HTERT RPE-1 (cell line): ENCODE results near the gene PTGER1.

ENCODE experiments used
- in situ Hi-C: fragments of 300-500 bp; cut with MboI; formaldehyde crosslinking; loops from 4 replicates; pipeline ENCODE4 v1.14.3; 2020; ENCODE audit warnings: low sequenced_read_pairs

PTGER1 gene

DNA sequence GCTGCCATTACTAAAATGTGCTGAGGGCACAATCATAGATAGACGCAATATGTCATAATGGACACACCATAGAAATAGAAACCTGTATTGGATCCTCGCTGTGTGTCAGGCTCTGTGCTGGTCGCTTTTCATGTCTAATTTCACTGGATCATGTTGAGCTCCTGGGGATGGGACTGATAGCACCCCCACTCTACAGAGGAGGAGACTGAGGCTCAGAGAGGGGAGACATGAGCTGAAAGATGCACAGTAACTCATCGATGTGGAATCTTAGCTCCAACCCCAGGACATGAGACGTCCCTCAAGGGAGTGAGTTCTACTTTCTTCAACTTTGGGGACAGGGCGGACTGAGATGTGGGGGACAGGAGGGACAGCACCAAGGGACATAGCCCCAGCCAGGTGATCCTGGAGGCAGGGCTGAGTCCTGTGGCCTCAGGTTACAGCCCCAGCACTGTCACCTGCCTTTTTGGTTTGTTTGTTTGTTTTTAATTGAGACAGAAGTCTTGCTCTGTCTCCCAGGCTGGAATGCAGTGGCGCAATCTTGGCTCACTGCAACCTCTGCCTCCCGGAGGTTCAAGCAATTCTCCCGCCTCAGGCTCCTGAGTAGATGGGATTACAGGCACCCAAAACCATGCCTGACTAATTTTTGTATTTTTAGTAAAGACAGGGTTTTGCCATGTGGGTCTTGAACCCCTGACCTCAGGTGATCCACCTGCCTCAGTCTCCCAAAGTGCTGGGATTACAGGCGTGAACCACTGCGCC is 27.4 kb upstream of the PTGER1 start:
- in situ Hi-C loops, result no loop called here

DNA sequence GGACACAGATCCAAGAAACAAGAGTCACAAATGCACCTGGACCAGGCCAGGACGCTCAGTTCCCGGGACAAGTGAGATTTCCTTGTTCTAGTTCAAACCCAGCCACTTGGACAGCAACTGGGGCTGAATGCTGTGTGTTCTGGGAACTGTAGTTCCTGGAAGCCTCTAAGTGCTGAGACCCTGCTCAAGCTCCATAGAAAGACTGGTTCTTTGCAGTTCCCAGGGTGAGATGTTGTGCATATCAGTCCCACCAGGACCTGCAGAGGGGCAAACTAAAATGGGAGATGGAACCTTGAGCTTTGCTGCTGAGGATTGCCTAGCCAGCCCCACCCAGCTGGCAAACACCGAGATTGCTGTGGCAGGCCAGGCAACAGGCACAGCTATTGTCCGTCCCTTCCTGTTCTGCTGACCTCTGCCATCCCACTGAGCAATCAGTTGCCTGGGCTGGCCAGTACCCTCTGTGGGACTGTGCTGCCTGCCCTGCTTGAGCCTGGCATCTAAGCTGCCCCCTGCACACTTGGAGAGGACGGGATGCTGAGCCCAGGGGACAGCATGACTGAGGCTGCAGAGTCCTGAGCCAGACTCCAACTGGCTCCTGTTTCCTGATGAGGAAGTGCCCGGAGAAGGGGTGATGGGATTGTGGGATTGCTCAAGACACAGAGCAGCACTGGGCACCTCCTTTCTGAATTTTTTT is 22.2 kb upstream of the PTGER1 start:
- in situ Hi-C loops, result no loop called here

DNA sequence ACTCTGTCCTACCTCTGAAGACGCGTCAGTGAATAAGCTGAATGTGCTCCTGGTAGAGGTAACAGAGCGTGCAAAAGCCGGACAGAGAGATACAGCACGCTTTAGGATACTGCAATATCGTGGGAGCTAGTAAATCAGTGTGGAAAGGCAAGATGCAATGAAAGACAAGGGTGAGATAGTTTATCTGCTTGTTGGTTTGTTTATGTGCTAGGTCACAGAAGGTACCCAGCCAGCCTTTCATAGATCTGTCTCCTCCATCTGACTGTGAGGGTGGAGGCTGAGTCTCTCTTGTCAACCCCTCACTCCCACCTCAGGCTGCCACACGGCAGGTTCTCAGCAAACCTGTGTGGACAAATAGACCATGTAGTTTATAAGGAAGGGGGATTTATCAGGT is 21.7 kb upstream of the PTGER1 start:
- in situ Hi-C loops, result no loop called here

DNA sequence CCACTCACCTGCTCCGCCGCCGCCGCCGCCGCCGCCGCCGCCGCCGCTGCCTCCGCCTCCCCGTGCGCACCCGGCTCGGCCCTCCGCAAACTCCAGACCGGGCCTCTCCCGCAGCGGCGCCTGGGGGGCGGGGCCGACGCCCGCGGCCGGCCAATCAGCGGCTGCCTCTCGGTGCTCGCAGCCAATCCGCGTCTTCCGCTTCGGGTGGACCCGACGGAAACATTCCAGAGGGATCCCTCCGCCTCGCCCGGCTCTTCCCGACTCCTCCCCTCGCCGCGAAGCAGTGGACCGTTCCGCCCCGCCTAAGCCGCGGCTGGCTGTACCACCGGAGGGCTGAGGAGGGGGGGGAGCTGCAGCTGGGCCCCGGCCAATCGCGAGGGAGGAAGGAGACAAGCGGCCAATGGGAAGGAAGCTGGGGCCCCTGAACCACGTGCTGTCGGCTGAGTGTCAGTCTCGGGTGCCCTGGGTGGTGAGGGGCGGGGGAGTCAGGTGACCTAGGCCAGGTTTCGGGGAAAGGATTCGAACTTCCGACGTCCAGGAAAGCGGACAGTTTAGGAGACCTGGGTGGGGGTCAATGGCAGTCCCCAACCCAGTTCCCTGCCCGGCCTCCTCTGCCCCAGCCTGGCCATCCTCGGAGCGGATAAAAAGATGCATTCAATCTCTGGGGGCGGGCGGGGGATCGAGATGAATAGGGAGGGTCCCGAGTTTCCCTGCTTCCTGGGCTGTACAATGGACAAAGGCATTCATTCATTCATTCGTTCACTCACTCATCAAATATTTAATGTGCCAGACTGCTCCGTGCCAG is 21.1 kb upstream of the PTGER1 start, which contains the start of gene GIPC1:
GIPC1 (minus strand) TSS at position 99 of the 805 bp plus-strand sequence. CDS start 13,151 bp downstream, outside the sequence.
- in situ Hi-C loops, result no loop called here

DNA sequence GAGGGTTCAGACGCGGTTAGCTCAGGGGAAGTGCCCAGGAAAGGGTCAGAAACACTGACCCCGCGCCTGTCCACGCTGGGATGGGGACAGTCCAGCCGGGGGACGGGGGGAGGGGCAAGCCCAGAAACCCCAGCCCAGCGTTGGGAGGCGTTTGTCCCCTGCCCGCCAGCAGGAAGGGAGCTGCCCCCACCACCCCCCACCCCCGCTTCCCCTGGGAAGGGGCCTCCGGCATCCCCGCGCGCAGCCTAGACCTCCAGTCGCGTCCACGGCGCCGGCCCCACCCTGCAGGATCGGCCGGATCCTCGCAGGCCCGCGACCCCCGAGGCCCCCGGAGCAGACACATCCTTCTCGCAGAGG is 20.5 kb upstream of the PTGER1 start:
- in situ Hi-C loops, result no loop called here

DNA sequence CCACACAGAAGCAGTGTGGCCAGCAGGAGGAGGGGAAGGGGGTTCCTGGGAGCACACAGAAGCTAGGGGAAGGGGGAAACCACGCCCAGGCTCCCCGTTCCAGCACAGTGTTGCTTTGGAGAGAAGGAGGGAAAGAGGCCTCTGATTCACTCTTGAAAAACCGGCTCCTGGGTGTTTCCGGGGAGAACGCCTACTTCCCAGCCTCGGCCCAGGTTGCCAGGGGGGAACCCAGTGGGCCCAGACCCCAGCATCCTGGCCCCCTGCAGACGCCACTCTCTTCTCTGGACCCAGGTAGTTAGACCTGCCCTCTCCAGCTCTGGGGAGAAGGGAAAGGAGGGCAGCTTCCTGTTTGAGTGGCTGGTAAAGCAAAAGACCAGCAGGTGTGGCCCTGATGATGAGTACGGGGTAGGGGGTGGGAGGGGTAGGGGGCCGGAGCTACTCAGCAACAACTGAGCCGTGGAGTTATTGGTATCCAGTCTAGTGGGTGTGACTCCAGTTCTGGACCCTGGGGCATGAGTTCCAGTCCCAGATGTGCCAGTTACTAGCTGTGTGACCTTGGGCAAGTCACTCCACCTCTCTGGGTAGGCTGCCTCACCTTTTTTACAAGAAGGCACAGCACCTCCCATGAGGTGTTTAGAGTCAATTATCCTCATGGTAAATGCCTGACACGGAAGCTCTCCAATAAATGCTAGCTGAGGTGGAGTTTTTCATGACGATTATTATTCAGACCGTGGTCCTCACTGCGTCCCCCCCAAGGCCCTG is 19.9 kb upstream of the PTGER1 start:
- in situ Hi-C loops, result no loop called here

DNA sequence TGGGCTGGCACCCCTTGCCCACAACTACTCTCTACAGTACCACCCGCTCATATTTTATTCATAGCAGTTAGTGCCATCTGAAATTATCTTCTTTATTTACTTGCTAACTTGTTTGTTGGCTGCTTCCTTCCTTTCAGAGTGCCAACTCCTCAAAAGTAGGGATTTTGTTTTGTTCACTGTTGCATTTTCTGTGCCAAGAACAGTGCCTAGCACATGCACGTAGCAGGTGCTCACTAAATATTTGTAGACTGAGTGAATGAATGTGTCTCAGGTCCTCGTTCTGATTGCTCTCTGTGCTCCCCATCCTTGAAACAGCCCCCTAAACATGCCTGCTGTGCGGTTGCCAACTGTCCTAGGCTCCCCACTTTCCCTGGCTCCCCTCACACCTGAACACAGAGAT is 19.3 kb upstream of the PTGER1 start:
- in situ Hi-C loops, result no loop called here

DNA sequence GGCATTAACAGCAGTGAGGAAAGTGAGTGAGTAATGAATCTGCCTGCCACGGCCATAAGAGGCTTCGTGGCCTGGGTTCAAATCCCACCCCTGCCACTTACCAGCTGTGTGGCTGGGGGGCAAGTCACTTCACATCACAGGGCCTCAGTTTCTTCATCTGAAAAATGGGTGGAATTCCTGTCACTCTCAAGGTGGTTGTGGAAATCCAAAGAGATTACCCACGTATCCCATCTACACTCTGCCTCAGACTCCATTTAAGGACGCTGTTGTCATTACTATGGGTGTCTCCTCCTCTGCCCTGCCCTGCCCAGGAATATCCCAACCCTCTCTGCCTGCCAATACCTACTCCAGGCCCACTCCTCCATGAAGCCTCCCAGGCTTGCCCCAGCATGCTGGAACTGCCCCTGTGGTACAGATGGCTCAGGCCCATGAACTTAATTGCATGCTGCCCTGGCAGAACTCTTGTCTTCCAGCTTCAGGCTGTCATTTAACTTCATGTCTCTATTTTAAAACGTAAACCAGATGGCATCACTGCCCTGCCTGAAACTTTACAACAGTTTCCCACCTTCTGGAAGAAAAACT is 17.7 kb upstream of the PTGER1 start:
- in situ Hi-C loops, result no loop called here

DNA sequence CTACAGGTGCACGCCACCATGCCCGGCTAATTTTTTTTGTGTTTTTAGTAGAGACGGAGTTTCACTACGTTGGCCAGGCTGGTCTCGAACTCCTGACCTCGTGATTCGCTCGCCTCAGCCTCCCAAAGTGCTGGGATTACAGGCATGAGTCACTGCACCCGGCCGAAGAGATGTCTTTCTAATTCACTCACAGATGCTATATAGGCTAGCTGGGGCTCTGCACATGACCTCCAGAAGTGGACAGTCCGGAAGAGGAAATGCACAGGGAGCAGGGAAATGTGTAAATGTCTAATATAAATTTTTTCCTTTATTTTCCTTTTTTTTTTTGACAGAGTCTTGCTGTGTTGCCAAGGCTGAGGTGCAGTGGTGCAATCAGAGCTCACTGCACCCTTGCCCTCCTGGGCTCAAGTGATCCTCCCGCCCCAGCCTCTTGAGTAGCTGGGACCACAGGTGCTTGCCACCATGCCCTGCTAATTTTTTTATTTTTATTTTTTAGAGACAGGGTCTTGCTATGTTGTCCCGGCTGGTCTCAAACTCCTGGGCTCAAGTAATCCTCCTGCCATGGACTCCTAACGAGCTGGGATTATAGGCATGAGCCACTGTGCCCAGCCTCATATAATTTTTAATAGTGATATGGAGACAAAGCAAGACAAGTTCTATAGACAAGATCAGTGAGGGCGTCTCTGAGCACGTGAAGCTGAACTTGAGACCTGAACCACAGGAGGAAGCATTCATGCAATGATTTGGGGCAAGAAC is 12.4 kb upstream of the PTGER1 start:
- in situ Hi-C loops, result no loop called here

DNA sequence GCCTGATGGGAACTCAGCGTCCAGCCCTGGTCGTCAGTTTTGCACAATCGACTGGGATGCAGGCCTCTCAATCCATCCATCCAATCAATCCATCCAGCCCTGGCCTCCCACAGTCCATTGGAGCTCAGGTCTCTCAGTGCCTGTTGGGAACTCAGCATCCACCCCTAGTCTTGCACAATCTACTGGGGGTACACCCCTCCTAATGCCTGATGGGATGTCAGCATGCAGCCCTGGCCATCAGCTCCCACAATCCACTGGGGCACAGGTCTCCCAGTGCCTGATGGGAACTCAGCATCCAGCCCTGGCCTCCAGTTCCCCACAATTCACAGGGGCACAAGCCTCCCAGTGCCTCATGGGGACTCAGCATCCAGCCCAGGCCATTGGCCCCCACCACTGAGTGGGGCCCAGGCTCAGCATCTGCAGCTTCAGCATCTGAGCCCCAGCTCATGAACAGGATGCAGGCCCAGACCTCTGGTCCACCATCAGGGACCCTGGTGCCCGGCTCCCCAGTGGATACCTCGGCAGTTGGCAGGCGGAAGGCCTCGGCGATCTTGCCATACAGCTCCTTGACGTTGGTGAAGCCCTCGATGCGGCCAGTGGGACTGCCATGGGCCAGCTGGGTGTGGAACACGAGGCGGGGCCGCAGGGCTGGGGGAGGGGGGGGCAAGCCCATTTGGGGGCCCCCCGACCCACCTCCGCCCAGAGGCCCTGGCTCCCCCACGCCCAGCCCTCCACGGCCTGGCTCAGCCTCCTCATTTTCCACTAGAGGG is 7.2 kb upstream of the PTGER1 start:
- in situ Hi-C loops, result no loop called here

DNA sequence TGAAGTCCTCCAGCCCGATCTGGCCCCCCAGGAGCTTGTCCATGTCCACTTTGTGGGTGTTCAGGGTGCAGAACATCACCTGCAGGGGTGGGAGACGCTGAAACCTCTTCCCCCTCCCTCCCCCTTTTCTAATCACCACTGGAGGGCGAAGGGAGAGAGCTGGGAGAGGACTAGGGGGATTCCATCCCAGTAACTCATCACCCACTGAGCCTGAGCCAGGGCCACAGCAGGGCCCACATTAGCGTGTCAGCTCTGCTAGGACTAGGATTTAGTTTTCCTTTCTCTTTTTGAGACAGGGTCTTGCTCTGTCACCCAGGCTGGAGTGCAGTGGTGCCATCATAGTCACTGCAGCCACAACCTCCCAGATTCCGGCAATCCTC is 5.5 kb upstream of the PTGER1 start:
- in situ Hi-C loops, result no loop called here

DNA sequence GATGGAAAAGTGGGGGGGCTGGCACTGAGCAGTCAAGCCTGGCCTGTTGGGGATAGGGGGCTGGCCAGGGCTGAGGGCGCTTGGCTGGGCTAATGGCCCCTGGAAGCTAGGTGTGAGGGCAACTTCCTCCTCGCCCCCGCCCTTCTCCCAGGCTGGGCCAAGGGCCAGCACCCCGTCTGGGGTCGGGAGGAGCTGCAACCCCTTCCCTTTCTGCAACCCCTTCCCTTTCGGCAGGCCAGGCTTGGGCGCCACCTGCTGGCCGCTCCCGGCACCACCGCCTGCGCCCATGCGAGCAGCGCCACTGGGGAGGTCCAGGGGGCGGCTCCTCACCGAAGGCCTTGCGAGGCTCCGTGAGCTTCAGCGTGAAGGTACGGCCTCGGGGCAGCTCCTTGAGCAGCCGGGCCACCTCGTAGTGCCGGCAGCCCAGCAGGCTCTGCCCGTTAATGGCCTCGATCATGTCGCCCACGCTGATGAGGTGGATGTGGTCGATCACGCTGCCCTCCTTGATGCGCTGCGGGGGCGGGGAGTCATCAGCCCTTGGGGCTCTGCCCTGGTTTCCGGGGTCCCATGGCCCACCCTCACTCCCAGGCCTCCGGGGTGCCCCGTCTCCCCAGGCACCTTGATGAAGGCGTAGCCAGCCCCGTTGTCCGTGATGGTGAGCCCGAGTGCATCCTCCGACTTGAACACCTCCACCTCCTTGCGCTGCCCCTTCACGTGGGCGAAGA is 5.0 kb upstream of the PTGER1 start:
- in situ Hi-C loops, result no loop called here

DNA sequence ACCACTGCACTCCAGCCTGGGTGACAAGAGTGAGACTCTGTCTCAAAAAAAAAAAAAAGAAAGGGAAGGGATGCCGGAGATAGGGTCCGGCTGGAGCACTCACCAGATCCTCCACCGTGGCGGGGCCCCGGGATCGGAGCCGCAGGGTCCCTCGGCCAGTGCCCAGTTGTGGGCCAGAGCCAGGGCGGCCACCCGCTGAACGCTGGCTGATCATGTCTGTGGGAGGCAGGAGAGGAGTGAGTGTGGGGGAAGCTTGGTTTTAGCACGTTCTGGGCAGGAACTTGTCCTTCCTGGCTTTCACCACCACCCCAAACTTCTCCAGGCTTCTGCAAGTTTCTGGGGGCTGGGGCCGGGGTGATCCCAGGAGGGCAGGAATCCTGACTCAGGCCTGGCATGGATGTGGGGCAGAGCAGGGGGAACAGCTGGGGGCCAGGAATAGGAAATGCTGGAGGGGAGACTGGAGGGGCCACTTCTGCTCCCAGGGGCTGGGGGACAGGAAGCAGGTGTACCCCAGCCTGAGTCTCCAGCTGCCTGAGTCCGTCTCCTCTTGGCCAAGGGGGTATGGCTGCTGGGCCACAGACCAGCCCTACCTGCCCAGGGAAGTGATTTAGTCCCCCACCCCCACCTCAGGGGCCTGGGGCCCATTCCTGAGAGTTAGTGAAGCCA is 4.3 kb upstream of the PTGER1 start:
- in situ Hi-C loops, result no loop called here

DNA sequence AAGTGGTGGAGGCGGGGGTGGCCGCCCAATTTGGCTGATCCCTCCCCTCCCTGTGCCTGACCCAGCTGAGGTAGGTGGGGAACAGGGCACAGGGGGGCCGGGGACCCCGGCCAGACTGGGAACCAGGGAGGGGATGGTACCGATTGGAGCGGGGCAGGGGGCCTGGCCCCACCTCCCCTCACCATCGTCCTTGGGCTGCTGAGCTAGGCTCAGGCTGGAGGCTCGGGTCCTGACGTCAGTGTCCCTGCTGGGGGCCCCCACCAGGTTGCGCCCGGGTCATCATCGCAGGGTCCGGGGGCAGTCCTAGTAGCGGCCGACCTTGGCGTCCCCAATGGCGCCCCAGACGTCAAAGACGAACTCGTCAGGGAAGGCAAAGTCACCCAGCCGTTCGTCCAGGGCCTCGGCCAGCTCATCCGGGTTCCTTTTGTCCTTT is 3.0 kb upstream of the PTGER1 start:
- in situ Hi-C loops, result no loop called here

DNA sequence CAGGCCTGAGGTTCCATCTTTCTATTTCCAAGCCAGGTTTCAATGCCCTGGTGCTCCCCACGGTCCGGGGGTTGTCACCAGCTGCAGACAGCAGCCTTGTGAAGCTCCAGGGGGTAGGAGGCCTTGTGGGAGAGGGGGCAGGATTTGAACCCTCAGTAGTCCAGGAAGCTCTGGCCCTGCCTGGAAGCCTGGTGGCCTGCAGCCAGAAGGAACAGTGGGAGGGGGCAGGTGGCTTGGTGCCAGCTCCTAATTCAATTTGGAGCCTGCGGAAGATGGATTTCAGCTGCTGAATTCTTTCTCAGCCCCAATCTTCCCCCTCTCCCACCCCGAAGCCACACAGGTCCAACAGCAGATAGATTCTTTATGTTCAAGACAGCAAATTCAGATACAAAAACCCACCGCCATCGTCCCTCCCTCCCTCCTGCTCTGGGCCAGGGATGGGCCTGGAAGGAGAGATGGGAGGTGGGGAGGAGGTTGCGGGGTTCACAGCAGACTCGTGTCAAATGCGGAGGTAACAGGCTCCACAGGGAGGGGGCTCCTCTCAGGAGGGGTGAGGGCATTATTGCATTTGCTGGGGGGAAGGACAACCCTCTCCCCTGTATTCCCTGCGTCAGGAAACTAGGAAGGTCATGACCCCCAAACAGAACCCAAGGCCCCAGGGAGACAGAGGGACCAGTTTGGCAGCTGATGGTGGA is 2.4 kb upstream of the PTGER1 start:
- in situ Hi-C loops, result no loop called here

DNA sequence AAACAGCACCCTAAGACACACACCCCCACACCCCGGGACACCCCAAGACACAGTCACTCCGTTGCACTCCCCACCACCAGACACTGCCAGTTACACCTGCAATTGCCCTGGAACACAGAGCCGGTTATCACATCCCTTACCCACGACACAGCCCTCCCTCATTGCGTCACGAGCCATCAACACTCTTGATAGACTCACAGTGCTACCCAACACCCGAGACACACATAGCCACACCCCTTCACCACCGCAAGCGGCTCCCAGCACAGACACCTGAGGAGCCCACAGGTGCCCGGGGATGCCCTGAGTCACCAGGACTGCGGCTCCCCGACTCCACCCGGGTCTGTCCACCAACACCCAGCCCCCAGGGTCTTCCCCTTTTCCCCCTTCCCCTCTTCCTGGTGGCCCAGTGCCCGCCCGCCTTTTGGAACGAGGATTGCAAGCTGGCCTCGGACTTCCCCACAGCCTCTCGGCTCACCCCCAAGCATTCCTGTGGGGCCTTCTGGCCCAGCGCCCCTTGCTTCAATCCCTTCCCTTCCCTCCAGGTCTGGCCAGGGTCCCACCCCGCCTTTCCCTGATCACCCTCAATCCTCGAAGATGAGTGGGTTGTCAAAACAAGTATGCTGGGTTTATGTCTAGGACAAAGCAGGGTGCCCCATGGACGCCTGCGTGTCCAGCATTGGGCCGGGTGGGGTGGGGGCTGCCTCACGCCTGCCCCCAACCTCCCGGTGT is 1.7 kb upstream of the PTGER1 start:
- in situ Hi-C loops, result no loop called here

DNA sequence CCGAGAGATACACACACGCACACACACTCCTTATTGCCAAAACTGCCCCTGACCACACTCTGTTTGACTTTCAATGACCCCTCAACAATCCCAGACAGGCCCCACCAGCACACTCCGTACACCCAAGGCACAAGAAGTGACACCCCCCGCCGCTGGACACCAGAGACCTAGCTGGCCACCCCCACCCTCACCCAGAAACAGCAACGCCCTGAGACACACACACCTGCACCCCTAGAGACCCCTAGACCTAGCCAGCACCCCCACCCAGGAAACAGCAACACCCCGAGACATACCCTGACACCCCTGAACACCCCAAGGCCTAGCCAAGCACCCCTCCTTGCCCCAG is 1.1 kb upstream of the PTGER1 start:
- in situ Hi-C loops, result no loop called here
